Measurements from ENCODE around the gene DOK7. TPM values are rescaled to one million over a fixed set of nuclear protein-coding genes. Genes with fewer than 3 reads are reported as not detected.

Gene DOK7
- total RNA-seq, 1 experiment from 2014 or later, result 7.6 TPM

GRCh38 chr4:3484057-3484973 lies 21.2 kb downstream of the DOK7 start:
- Histone ChIP-seq H3K27ac (peak overlapping the region; percentile 82), H4K20me1 (ENCODE audit: insufficient read depth) (no peaks in the 10 kb centered on the region), H3K9me3 (ENCODE audit: insufficient read depth, low read depth) (no peaks in the 10 kb centered on the region), H2AFZ (peak overlapping the region; percentile 64; the same call in 1 of the 2 replicates), H3K36me3 (ENCODE audit: low read depth) (no peaks in the 10 kb centered on the region), H3K79me2 (ENCODE audit: low read depth) (no peaks in the 10 kb centered on the region), H3K9me2 (ENCODE audit: insufficient read depth) (no peaks in the 10 kb centered on the region), H3K4me3 (peak overlapping the region; percentile 59; the same call in 1 of the 2 replicates), H3K27me3 (ENCODE audit: insufficient read depth, low read depth) (no peaks in the 10 kb centered on the region), H3K4me2 (peak overlapping the region; percentile 88), H3K4me1 (replicated peaks; ENCODE audit: insufficient read depth) (peaks cover 20% of the 10 kb centered on the region), H3F3A (ENCODE audit: insufficient read depth, low read depth) (peaks cover 14% of the 10 kb centered on the region; the same call in 1 of the 2 replicates)
- intact Hi-C loops (cut with micrococcal nuclease; ENCODE audit: unreplicated experiment), result loop anchor here (1.0 to 10.0 kb wide), 5 partner anchors 23 to 686 kb away; partner anchors contain the start of gene RGS12
- CTCF ChIA-PET, result interaction anchor here (0.6 kb wide), 1 partner anchor 23 kb away, joined by 3 read pairs; no protein-coding TSS in a partner anchor
- DNase-seq, result peak; percentile 87 to 94
- POLR2A ChIA-PET (ENCODE audit: unreplicated experiment), result interaction anchor here (0.5 to 0.8 kb wide), 4 partner anchors 21 to 521 kb away, joined by 3 to 10 read pairs (median 4); partner anchors contain the start of genes DOK7 and GRK4
- BruUV-seq (replicated peaks), result TSS peak; percentile 65
- TF ChIP-seq, protein P1, sequence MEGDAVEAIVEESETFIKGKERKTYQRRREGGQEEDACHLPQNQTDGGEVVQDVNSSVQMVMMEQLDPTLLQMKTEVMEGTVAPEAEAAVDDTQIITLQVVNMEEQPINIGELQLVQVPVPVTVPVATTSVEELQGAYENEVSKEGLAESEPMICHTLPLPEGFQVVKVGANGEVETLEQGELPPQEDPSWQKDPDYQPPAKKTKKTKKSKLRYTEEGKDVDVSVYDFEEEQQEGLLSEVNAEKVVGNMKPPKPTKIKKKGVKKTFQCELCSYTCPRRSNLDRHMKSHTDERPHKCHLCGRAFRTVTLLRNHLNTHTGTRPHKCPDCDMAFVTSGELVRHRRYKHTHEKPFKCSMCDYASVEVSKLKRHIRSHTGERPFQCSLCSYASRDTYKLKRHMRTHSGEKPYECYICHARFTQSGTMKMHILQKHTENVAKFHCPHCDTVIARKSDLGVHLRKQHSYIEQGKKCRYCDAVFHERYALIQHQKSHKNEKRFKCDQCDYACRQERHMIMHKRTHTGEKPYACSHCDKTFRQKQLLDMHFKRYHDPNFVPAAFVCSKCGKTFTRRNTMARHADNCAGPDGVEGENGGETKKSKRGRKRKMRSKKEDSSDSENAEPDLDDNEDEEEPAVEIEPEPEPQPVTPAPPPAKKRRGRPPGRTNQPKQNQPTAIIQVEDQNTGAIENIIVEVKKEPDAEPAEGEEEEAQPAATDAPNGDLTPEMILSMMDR (conservative IDR thresholded peaks at IDR 0.05), result no peak
- no peak for TF ChIP-seq EZH2 (IDR thresholded peaks at IDR 0.05; ENCODE audit: low read depth)

GRCh38 chr4:3485011-3485791 lies 22.1 kb downstream of the DOK7 start:
- ChIA-PET POLR2A (ENCODE audit: unreplicated experiment) (interaction anchor here (0.6 to 0.8 kb wide), 4 partner anchors 22 to 462 kb away, joined by 3 to 5 read pairs (median 3); partner anchors contain the start of gene DOK7), CTCF (interaction anchor here (0.6 kb wide), 1 partner anchor 24 kb away, joined by 3 read pairs; no protein-coding TSS in a partner anchor)
- Histone ChIP-seq H3K27me3 (ENCODE audit: insufficient read depth, low read depth) (no peaks in the 10 kb centered on the region), H3K79me2 (ENCODE audit: low read depth) (no peaks in the 10 kb centered on the region), H4K20me1 (ENCODE audit: insufficient read depth) (no peaks in the 10 kb centered on the region), H3K9me3 (ENCODE audit: insufficient read depth, low read depth) (no peaks in the 10 kb centered on the region), H3K36me3 (ENCODE audit: low read depth) (no peaks in the 10 kb centered on the region), H3F3A (ENCODE audit: insufficient read depth, low read depth) (peaks cover 14% of the 10 kb centered on the region; the same call in 1 of the 2 replicates), H3K27ac (peak overlapping the region; percentile 82), H2AFZ (peak overlapping the region; percentile 64; the same call in 1 of the 2 replicates), H3K4me1 (replicated peaks; ENCODE audit: insufficient read depth) (peaks cover 20% of the 10 kb centered on the region), H3K4me3 (peak overlapping the region; percentile 59), H3K9me2 (ENCODE audit: insufficient read depth) (no peaks in the 10 kb centered on the region), H3K4me2 (peak overlapping the region; percentile 88)
- peak; percentile 39 to 91 for DNase-seq
- TF ChIP-seq, protein P1 (conservative IDR thresholded peaks at IDR 0.05), result no peak
- TF ChIP-seq EZH2 (IDR thresholded peaks at IDR 0.05; ENCODE audit: low read depth), result no peak
- intact Hi-C loops (cut with micrococcal nuclease; ENCODE audit: unreplicated experiment), result loop anchor here (2.0 to 10.0 kb wide), 3 partner anchors 190 to 686 kb away; partner anchors contain the start of gene RGS12
- no TSS peak for BruUV-seq (replicated peaks)

All from PC-9 (cell line).